Esophagus squamous epithelium (tissue), 4 donors: ENCODE results near the gene HSD17B2.

Experiments used
- POLR2A ChIP-seq, 4 donors: fragments of 450-650 bp; IDR thresholded peaks; one replicate each; pipeline ENCODE4 v1.6.1; 2017; ENCODE audit warnings: antibody characterized with exemption in 4 of 4, mild to moderate bottlenecking in 4 of 4, moderate library complexity in 3 of 4
- TF ChIP-seq, protein P1 (sequence below), 6 experiments: fragments of 450-650 bp in 4 of 6; fragments of 200-600 bp in 2 of 6; sonication (generic) in 2 of 6; IDR thresholded peaks; one replicate each; pipeline ENCODE4 v1.5.1; 2016 to 2019; ENCODE audit warnings: antibody characterized with exemption in 6 of 6, mild to moderate bottlenecking in 4 of 6, moderate library complexity in 4 of 6

DNA sequence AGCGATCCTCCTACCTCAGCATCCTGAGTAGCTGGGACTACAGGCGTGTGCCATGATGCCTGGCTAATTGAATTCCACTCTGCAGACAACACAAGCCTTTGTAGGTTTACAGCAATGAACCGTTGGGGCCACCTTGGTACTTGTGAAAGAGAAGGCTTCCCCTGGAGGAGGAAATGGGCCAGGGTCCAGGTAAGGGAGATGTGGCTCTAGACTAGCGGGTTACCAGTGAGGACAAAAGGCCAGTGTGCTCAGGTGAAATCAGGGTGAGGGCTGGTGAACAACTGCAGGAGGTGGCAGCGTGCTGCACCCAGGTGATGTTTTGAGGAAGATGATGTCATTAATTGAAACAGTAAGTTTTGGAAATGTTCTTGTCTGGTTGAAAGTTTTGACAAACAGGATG, 30.5 kb upstream of the HSD17B2 start:
- no peak for TF ChIP-seq POLR2A (IDR thresholded peaks at IDR 0.05)
- TF ChIP-seq, protein P1, sequence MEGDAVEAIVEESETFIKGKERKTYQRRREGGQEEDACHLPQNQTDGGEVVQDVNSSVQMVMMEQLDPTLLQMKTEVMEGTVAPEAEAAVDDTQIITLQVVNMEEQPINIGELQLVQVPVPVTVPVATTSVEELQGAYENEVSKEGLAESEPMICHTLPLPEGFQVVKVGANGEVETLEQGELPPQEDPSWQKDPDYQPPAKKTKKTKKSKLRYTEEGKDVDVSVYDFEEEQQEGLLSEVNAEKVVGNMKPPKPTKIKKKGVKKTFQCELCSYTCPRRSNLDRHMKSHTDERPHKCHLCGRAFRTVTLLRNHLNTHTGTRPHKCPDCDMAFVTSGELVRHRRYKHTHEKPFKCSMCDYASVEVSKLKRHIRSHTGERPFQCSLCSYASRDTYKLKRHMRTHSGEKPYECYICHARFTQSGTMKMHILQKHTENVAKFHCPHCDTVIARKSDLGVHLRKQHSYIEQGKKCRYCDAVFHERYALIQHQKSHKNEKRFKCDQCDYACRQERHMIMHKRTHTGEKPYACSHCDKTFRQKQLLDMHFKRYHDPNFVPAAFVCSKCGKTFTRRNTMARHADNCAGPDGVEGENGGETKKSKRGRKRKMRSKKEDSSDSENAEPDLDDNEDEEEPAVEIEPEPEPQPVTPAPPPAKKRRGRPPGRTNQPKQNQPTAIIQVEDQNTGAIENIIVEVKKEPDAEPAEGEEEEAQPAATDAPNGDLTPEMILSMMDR (IDR thresholded peaks at IDR 0.05) = no peak
